Transverse colon (tissue), 3 donors: ENCODE results near the gene COX7A1.

Experiments used
- POLR2A ChIP-seq: fragments of 450-650 bp; IDR thresholded peaks from one replicate; pipeline ENCODE4 v1.6.1; 2016; ENCODE audit warnings: antibody characterized with exemption, mild to moderate bottlenecking, moderate library complexity
- TF ChIP-seq, protein P1 (sequence below), 5 experiments: fragments of 200-600 bp in 3 of 5; fragments of 450-650 bp in 2 of 5; sonication (generic) in 3 of 5; IDR thresholded peaks; 1 replicate in 2 of 5; 2 replicates in 3 of 5; pipeline ENCODE4 v1.5.1; 2016 to 2017; ENCODE audit warnings: antibody characterized with exemption in 5 of 5, inconsistent platforms in 3 of 5, mild to moderate bottlenecking in 2 of 5, moderate library complexity in 1 of 5

- TF ChIP-seq, protein P1, sequence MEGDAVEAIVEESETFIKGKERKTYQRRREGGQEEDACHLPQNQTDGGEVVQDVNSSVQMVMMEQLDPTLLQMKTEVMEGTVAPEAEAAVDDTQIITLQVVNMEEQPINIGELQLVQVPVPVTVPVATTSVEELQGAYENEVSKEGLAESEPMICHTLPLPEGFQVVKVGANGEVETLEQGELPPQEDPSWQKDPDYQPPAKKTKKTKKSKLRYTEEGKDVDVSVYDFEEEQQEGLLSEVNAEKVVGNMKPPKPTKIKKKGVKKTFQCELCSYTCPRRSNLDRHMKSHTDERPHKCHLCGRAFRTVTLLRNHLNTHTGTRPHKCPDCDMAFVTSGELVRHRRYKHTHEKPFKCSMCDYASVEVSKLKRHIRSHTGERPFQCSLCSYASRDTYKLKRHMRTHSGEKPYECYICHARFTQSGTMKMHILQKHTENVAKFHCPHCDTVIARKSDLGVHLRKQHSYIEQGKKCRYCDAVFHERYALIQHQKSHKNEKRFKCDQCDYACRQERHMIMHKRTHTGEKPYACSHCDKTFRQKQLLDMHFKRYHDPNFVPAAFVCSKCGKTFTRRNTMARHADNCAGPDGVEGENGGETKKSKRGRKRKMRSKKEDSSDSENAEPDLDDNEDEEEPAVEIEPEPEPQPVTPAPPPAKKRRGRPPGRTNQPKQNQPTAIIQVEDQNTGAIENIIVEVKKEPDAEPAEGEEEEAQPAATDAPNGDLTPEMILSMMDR (IDR thresholded peaks at IDR 0.05), result no peak
- no peak for TF ChIP-seq POLR2A
Measured at GRCh38 chr19:36144624-36145023, 7.6 kb downstream of the COX7A1 start.
